Neural progenitor cell (in vitro differentiated cells): ENCODE results near the gene PEX1. TPM values are rescaled to one million over a fixed set of nuclear protein-coding genes. Genes with fewer than 3 reads are reported as not detected.

Experiments
- DNase-seq: peaks from one replicate; pipeline ENCODE4 v3.0.0-alpha.2; 2016; ENCODE audit warnings: low spot score
- H2AFZ ChIP-seq: fragments of 200-600 bp; sonication (generic); replicated peaks from 2 replicates; pipeline ENCODE4 v1.6.1; 2016; ENCODE audit warnings: antibody characterized with exemption
- H3F3A ChIP-seq: fragments of 200-600 bp; sonication (generic); 2 replicates; pipeline ENCODE4 v1.6.1; 2016; ENCODE audit warnings: antibody characterized with exemption, low read depth
- H3K27ac ChIP-seq: fragments of 200-600 bp; sonication (generic); 2 replicates; pipeline ENCODE4 v1.5.1; 2016; ENCODE audit warnings: mild to moderate bottlenecking
- H3K27me3 ChIP-seq: fragments of 200-600 bp; sonication (generic); 2 replicates; pipeline ENCODE4 v1.6.1; 2016; ENCODE audit warnings: mild to moderate bottlenecking, moderate library complexity
- H3K36me3 ChIP-seq: fragments of 200-600 bp; sonication (generic); 2 replicates; pipeline ENCODE4 v1.5.1; 2016
- H3K4me1 ChIP-seq: fragments of 200-600 bp; sonication (generic); 2 replicates; pipeline ENCODE4 v1.6.1; 2016; ENCODE audit warnings: mixed run types
- H3K4me2 ChIP-seq: fragments of 200-600 bp; sonication (generic); 2 replicates; pipeline ENCODE4 v1.6.1; 2016
- H3K4me3 ChIP-seq: fragments of 200-600 bp; sonication (generic); 2 replicates; pipeline ENCODE4 v1.5.1; 2016
- H3K79me2 ChIP-seq: fragments of 200-600 bp; sonication (generic); 2 replicates; pipeline ENCODE4 v1.6.1; 2016; ENCODE audit warnings: low read depth
- H3K9ac ChIP-seq: fragments of 200-600 bp; sonication (generic); 2 replicates; pipeline ENCODE4 v1.6.1; 2016
- H3K9me3 ChIP-seq: fragments of 200-600 bp; sonication (generic); 2 replicates; pipeline ENCODE4 v1.5.1; 2016; ENCODE audit warnings: low read depth
- H4K20me1 ChIP-seq: fragments of 200-600 bp; sonication (generic); 2 replicates; pipeline ENCODE4 v1.6.1; 2016; ENCODE audit warnings: low read depth
- H3K27ac Mint-ChIP-seq: 3 replicates; pipeline ENCODE4 v1.8.0; 2021; ENCODE audit warnings: mixed read lengths
- H3K27me3 Mint-ChIP-seq: 2 replicates; pipeline ENCODE4 v1.8.0; 2022; ENCODE audit warnings: low read depth, mild to moderate bottlenecking, inconsistent platforms, moderate library complexity, mixed read lengths; ENCODE audit not compliant: insufficient read depth
- H3K36me3 Mint-ChIP-seq: 3 replicates; pipeline ENCODE4 v1.8.0; 2021; ENCODE audit warnings: mixed read lengths
- H3K4me1 Mint-ChIP-seq: 3 replicates; pipeline ENCODE4 v1.8.0; 2021; ENCODE audit warnings: mixed read lengths
- H3K4me3 Mint-ChIP-seq: 3 replicates; pipeline ENCODE4 v1.8.0; 2021; ENCODE audit warnings: mild to moderate bottlenecking, moderate library complexity, mixed read lengths
- H3K9me3 Mint-ChIP-seq: 3 replicates; pipeline ENCODE4 v1.8.0; 2020; ENCODE audit warnings: mixed read lengths
- EZH2 ChIP-seq: fragments of 200-600 bp; sonication (generic); IDR thresholded peaks from 2 replicates; pipeline ENCODE4 v1.6.1; 2017; ENCODE audit warnings: antibody characterized with exemption, mild to moderate bottlenecking, moderate library complexity
- EZH2phosphoT487 ChIP-seq: fragments of 200-600 bp; sonication (generic); IDR thresholded peaks from 2 replicates; pipeline ENCODE4 v1.6.1; 2017; ENCODE audit warnings: antibody characterized with exemption
- total RNA-seq: library from RNA; depleted of rRNA; stranded (reverse); fragments of >200 nt; gene quantifications from 2 replicates; pipeline ENCODE4 v1.2.3, GENCODE V29; 2015; ENCODE audit warnings: low replicate concordance
- TF ChIP-seq, protein P1 (sequence below): fragments of 200-600 bp; sonication (generic); IDR thresholded peaks from 2 replicates; pipeline ENCODE4 v1.5.1; 2017; ENCODE audit warnings: antibody characterized with exemption, mild to moderate bottlenecking

Gene PEX1
- total RNA-seq, 1 donor from 2014 or later, result 67.6 TPM

DNA sequence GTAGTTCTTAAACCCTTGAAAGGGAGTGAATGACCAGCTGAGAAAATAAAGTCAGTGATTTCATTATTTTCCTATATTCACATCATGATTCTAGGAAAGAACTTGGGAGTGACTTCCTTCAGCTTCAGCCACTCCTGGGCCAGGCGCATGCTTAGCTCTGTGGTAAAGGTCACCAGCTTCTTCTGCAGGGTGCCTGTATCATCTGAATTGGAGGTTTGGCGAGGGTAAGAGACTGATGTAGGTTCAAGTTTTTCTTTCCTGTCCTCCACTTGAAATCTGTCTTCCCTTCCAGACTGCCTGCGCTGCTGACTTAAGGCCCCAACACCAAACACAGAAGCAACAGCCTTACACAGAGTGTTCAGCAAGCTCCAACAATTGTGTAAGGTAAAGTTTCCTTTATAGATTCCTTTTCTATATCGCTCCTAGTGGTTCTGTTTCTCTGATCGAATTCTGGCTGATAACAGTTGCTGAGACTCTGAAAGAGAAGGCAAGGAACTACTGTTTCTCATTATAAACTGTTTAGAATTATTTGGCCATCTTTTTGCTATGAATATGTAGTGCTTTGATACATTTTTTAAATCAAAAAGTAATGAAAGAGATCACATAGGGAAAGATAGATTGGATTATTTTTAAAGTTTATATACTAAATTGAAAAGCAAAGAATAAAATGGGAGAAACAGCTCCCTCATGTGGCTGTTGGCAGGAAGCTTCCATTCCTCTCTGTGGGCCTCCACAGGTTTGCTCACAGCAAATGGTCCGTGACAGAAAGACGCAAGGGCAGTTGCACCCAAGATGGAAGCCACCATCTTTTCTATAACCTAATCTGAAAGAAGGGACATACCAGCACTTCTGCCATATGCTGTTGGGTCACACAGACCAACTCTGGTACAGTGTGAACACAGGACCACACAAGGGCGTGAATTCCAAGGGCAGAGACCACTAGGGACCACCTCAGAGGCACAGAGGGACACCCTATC is 67.0 kb downstream of the PEX1 start:
- Histone ChIP-seq H2AFZ (peak overlapping the region; percentile 52), H3K79me2 (no peaks in the 10 kb centered on the region), H3K9me3 (no peaks in the 10 kb centered on the region), H3K4me3 (no peak overlapping the region), H3F3A (peaks cover 29% of the 10 kb centered on the region), H3K9ac (no peak overlapping the region), H3K4me2 (no peak overlapping the region), H3K27ac (peak overlapping the region; percentile 11), H3K36me3 (peaks cover 5% of the 10 kb centered on the region), H4K20me1 (no peaks in the 10 kb centered on the region), H3K4me1 (no peaks in the 10 kb centered on the region), H3K27me3 (no peaks in the 10 kb centered on the region)
- Mint-ChIP-seq H3K9me3 (no peaks in the 10 kb centered on the region), H3K4me1 (peaks cover 4% of the 10 kb centered on the region), H3K4me3 (no peak overlapping the region), H3K27me3 (no peaks in the 10 kb centered on the region), H3K27ac (peak overlapping the region; percentile 88), H3K36me3 (peaks cover 13% of the 10 kb centered on the region)
- peak; percentile 46 for DNase-seq
- TF ChIP-seq, protein P1, sequence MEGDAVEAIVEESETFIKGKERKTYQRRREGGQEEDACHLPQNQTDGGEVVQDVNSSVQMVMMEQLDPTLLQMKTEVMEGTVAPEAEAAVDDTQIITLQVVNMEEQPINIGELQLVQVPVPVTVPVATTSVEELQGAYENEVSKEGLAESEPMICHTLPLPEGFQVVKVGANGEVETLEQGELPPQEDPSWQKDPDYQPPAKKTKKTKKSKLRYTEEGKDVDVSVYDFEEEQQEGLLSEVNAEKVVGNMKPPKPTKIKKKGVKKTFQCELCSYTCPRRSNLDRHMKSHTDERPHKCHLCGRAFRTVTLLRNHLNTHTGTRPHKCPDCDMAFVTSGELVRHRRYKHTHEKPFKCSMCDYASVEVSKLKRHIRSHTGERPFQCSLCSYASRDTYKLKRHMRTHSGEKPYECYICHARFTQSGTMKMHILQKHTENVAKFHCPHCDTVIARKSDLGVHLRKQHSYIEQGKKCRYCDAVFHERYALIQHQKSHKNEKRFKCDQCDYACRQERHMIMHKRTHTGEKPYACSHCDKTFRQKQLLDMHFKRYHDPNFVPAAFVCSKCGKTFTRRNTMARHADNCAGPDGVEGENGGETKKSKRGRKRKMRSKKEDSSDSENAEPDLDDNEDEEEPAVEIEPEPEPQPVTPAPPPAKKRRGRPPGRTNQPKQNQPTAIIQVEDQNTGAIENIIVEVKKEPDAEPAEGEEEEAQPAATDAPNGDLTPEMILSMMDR, result peak; percentile 89
- no peak for TF ChIP-seq EZH2phosphoT487

DNA sequence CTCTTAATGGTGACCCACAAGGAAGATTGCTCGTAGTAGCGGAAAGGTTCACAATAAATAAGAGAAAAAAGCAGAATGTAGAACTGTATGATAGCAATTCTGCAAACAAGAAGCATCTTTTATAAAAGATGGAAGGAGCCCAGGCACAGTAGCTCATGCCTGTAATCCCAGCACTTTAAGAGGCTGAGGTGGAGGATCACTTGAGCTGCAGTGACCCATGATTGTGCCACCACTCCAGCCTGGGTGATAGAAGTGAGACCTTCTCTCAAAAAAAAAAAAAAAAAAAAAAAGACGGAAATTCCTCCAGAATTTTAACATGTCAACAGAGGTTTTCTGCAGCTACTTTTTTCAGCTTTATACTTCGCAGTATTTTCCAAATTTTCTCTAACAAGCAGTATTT is 67.8 kb downstream of the PEX1 start:
- no peak overlapping the region for H3K4me2 ChIP-seq
- H3K9ac ChIP-seq, result no peak overlapping the region
- DNase-seq, result no peak
- TF ChIP-seq EZH2phosphoT487, result no peak
- TF ChIP-seq, protein P1, result no peak
- TF ChIP-seq EZH2, result no peak
- no peaks in the 10 kb centered on the region for H3K27me3 Mint-ChIP-seq
- H3K79me2 ChIP-seq, result no peaks in the 10 kb centered on the region
- H3K4me1 ChIP-seq, result no peaks in the 10 kb centered on the region
- no peaks in the 10 kb centered on the region for H3K27me3 ChIP-seq
- peaks cover 19% of the 10 kb centered on the region for H3K36me3 Mint-ChIP-seq
- H3K27ac ChIP-seq, result no peak overlapping the region
- H3F3A ChIP-seq, result peaks cover 29% of the 10 kb centered on the region
- H3K27ac Mint-ChIP-seq, result no peak overlapping the region
- no peaks in the 10 kb centered on the region for H3K9me3 ChIP-seq
- H4K20me1 ChIP-seq, result no peaks in the 10 kb centered on the region
- no peak overlapping the region for H3K4me3 ChIP-seq
- H3K4me1 Mint-ChIP-seq, result peaks cover 4% of the 10 kb centered on the region
- peaks cover 5% of the 10 kb centered on the region for H3K36me3 ChIP-seq
- H3K9me3 Mint-ChIP-seq, result no peaks in the 10 kb centered on the region
- no peak overlapping the region for H3K4me3 Mint-ChIP-seq
- H2AFZ ChIP-seq, result no peak overlapping the region

DNA sequence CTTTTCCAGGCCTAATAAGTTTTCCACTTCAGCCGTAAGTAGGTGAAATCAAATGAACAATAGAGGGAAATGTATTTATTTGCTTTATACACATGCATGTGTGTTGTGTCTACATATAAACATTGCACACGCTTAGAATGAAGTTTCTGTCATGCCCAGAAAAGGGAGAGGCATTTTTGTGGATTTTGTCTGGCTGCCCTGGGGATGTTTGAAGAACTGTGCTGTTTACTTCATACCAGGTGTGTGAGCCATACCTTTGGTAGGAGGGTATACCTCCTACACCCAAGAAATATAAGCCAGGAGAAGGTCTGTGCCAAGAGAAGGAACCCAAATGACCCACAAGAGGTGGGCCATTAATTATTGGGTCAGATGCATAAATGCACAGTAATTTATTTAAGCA is 68.2 kb downstream of the PEX1 start:
- H3K27ac ChIP-seq, result peak overlapping the region; percentile 49
- H2AFZ ChIP-seq, result no peak overlapping the region
- no peaks in the 10 kb centered on the region for H3K27me3 ChIP-seq
- H3K9me3 ChIP-seq, result no peaks in the 10 kb centered on the region
- no peaks in the 10 kb centered on the region for H3K79me2 ChIP-seq
- H3F3A ChIP-seq, result peaks cover 29% of the 10 kb centered on the region
- H3K9ac ChIP-seq, result no peak overlapping the region
- no peaks in the 10 kb centered on the region for H3K9me3 Mint-ChIP-seq
- no peak overlapping the region for H3K4me3 Mint-ChIP-seq
- H3K4me1 ChIP-seq, result no peaks in the 10 kb centered on the region
- H3K27ac Mint-ChIP-seq, result no peak overlapping the region
- H3K4me3 ChIP-seq, result no peak overlapping the region
- peaks cover 19% of the 10 kb centered on the region for H3K36me3 Mint-ChIP-seq
- no peak for DNase-seq
- no peak overlapping the region for H3K4me2 ChIP-seq
- TF ChIP-seq, protein P1, result no peak
- no peak for TF ChIP-seq EZH2phosphoT487
- TF ChIP-seq EZH2, result no peak
- H4K20me1 ChIP-seq, result no peaks in the 10 kb centered on the region
- H3K4me1 Mint-ChIP-seq, result peaks cover 4% of the 10 kb centered on the region
- no peaks in the 10 kb centered on the region for H3K27me3 Mint-ChIP-seq
- H3K36me3 ChIP-seq, result peaks cover 8% of the 10 kb centered on the region
